ENCODE data around the gene SLC49A4. TPM values are rescaled to one million over a fixed set of nuclear protein-coding genes. Genes with fewer than 3 reads are reported as not detected.

SLC49A4 gene
- polyA plus RNA-seq, 1 of the 3 experiments (the other 2 are of a cell fraction), result 6.4 TPM

DNA sequence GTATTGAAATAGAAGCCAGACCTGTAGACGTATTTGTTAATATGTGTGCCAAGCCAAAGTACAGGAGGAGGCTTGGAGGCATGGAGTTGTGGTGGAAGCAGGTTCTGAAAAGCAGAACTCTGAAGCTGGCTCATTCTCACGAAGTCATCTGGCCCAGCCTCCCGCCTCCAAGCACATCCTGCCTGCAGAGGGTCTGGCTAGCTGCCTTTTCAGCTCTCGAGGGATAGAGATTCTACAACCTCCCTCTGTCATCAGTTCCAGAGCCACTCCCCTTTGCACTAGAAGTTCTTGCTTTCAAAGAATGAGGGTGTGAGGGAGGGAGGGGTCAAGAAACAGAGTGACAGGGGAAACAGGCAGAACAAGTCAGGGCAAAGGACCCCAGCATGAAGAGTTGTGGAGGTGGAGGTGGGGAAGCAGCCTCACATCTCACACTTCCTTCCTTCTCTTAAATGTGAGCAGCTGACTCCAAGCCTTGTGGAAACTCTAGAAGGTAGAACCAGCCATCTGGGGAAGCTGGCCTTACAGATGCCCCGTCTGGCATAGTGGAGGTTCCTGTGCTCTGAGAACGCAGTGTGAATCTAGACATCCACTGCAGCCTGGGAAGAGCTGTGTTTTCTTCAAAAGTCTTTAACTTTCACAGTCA, 95.3 kb downstream of the SLC49A4 start:
- H3K4me2 ChIP-seq, result no peak overlapping the region
- TF ChIP-seq TEAD4 (IDR thresholded peaks at IDR 0.05; ENCODE audit: borderline replicate concordance, insufficient read depth), result no peak
- TF ChIP-seq YY1 (IDR thresholded peaks at IDR 0.05; ENCODE audit: low read depth), result no peak
- no peak for TF ChIP-seq CHD2 (IDR thresholded peaks at IDR 0.05; ENCODE audit: low read length, partially characterized antibody)
- no peaks in the 10 kb centered on the region for H3K27me3 ChIP-seq (ENCODE audit: insufficient read depth)
- no peak for DNase-seq
- no peak overlapping the region for H2AFZ ChIP-seq (ENCODE audit: low read depth)
- H3K79me2 ChIP-seq (ENCODE audit: insufficient read depth), result no peaks in the 10 kb centered on the region
- CTCF ChIA-PET, result interaction anchor here (1.4 to 1.9 kb wide), 4 partner anchors 9 to 53 kb away, joined by 3 to 5 read pairs (median 3); no protein-coding TSS in a partner anchor
- H3K9ac ChIP-seq, result no peak overlapping the region
- POLR2A ChIA-PET, result no interaction called here
- no peaks in the 10 kb centered on the region for H3K9me2 ChIP-seq
- no peaks in the 10 kb centered on the region for H3K36me3 ChIP-seq (replicated peaks in 1 of 2; ENCODE audit: control insufficient read depth in 1 of 2, insufficient read depth in 2 of 2, low read length in 1 of 2)
- H4K20me1 ChIP-seq (ENCODE audit: insufficient read depth), result no peaks in the 10 kb centered on the region
- H3K27ac ChIP-seq (ENCODE audit: low read depth in 2 of 2, low read length in 1 of 2), result no peak overlapping the region
- peaks cover 0 to 20% of the 10 kb centered on the region in 2 experiments; a peak in 1 of 4 replicates for H3K4me1 ChIP-seq (ENCODE audit: control insufficient read depth in 1 of 2, insufficient read depth in 2 of 2, low read depth in 1 of 2, low read length in 1 of 2)
- H3K9me3 ChIP-seq, result no peaks in the 10 kb centered on the region
- H3K4me3 ChIP-seq (ENCODE audit: low read depth in 2 of 2, low read length in 1 of 2), result no peak overlapping the region
- H3F3A ChIP-seq (replicated peaks; ENCODE audit: insufficient read depth), result no peaks in the 10 kb centered on the region
- WGBS (ENCODE audit: low lambda C conversion rate), result 75% methylated on average over 6 of the region's 6 CpGs

DNA sequence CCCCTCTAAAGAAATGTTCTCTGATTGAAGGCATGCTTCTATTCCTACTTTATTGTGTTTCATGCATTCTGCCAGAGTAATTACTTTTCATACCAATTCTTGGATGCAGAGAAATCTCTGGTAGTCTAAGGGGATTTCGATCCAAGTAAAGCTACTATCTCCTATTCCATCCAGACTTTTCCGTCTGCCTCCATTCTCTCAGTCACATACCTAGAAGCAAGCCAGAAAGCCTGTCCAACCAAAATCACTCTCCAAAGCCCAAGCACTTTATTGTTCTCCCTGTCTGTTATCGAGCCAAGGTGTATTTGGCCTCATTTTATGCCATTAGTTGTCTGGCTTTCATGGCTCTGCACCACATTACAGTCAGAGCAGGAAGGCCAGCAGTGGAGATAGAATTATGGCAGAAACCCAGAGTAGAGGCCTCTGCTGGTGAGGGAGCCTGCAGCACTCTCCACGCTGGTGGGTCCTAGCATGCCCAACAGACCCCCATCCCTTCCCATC, 95.9 kb downstream of the SLC49A4 start:
- H3K36me3 ChIP-seq (replicated peaks in 1 of 2; ENCODE audit: control insufficient read depth in 1 of 2, insufficient read depth in 2 of 2, low read length in 1 of 2), result no peaks in the 10 kb centered on the region
- H3F3A ChIP-seq (replicated peaks; ENCODE audit: insufficient read depth), result no peaks in the 10 kb centered on the region
- WGBS (ENCODE audit: low lambda C conversion rate), result 92% methylated on average over 3 of the region's 4 CpGs
- H3K27me3 ChIP-seq (ENCODE audit: insufficient read depth), result no peaks in the 10 kb centered on the region
- POLR2A ChIA-PET, result no interaction called here
- no peaks in the 10 kb centered on the region for H3K79me2 ChIP-seq (ENCODE audit: insufficient read depth)
- peaks cover 0 to 19% of the 10 kb centered on the region in 2 experiments; a peak in 1 of 4 replicates for H3K4me1 ChIP-seq (ENCODE audit: control insufficient read depth in 1 of 2, insufficient read depth in 2 of 2, low read depth in 1 of 2, low read length in 1 of 2)
- no peaks in the 10 kb centered on the region for H4K20me1 ChIP-seq (ENCODE audit: insufficient read depth)
- no peaks in the 10 kb centered on the region for H3K9me2 ChIP-seq
- H2AFZ ChIP-seq (ENCODE audit: low read depth), result no peak overlapping the region
- CTCF ChIA-PET, result interaction anchor here (1.7 to 1.9 kb wide), 4 partner anchors 8 to 46 kb away, joined by 3 to 5 read pairs (median 3); no protein-coding TSS in a partner anchor
- no peaks in the 10 kb centered on the region for H3K9me3 ChIP-seq
- no peak overlapping the region for H3K4me2 ChIP-seq
- TF ChIP-seq, protein P1, sequence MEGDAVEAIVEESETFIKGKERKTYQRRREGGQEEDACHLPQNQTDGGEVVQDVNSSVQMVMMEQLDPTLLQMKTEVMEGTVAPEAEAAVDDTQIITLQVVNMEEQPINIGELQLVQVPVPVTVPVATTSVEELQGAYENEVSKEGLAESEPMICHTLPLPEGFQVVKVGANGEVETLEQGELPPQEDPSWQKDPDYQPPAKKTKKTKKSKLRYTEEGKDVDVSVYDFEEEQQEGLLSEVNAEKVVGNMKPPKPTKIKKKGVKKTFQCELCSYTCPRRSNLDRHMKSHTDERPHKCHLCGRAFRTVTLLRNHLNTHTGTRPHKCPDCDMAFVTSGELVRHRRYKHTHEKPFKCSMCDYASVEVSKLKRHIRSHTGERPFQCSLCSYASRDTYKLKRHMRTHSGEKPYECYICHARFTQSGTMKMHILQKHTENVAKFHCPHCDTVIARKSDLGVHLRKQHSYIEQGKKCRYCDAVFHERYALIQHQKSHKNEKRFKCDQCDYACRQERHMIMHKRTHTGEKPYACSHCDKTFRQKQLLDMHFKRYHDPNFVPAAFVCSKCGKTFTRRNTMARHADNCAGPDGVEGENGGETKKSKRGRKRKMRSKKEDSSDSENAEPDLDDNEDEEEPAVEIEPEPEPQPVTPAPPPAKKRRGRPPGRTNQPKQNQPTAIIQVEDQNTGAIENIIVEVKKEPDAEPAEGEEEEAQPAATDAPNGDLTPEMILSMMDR (IDR thresholded peaks at IDR 0.05), result no peak
- TF ChIP-seq TEAD4 (IDR thresholded peaks at IDR 0.05; ENCODE audit: borderline replicate concordance, insufficient read depth), result no peak
- TF ChIP-seq, protein P2, sequence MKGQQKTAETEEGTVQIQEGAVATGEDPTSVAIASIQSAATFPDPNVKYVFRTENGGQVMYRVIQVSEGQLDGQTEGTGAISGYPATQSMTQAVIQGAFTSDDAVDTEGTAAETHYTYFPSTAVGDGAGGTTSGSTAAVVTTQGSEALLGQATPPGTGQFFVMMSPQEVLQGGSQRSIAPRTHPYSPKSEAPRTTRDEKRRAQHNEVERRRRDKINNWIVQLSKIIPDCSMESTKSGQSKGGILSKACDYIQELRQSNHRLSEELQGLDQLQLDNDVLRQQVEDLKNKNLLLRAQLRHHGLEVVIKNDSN (IDR thresholded peaks at IDR 0.05; ENCODE audit: borderline replicate concordance, low read depth), result no peak
- H3K9ac ChIP-seq, result no peak overlapping the region
- H3K4me3 ChIP-seq (ENCODE audit: low read depth in 2 of 2, low read length in 1 of 2), result no peak overlapping the region
- no peak for DNase-seq
- no peak overlapping the region for H3K27ac ChIP-seq (ENCODE audit: low read depth in 2 of 2, low read length in 1 of 2)

Data from SK-N-SH (cell line).